Endothelial cell of umbilical vein (primary cell): ENCODE results near the gene TKT.

ENCODE experiments used
- EZH2 ChIP-seq: IDR thresholded peaks from 2 replicates; pipeline ENCODE4 v1.6.1; 2012; ENCODE audit warnings: borderline replicate concordance, low read depth, mild to moderate bottlenecking, moderate library complexity, low read length, inconsistent platforms; ENCODE audit not compliant: severe bottlenecking
- GATA2 ChIP-seq: IDR thresholded peaks from 2 replicates; pipeline ENCODE4 v1.7.0; 2011; ENCODE audit warnings: low read depth, mild to moderate bottlenecking, moderate library complexity, mixed read lengths, low read length; ENCODE audit not compliant: insufficient read length, insufficient read depth
- POLR2A ChIP-seq: IDR thresholded peaks from 2 replicates; pipeline ENCODE4 v1.6.1; 2012; ENCODE audit warnings: low read depth, mild to moderate bottlenecking, control low read depth, low read length
- POLR2AphosphoS5 ChIP-seq: IDR thresholded peaks from 2 replicates; pipeline ENCODE4 v1.6.1; 2012; ENCODE audit warnings: low read depth, mild to moderate bottlenecking, control low read depth, low read length, moderate library complexity; ENCODE audit not compliant: insufficient read depth
- TF ChIP-seq, protein P1 (sequence below), 2 donors: IDR thresholded peaks; 1 replicate in 1 of 2; 2 replicates in 1 of 2; pipeline ENCODE4 v1.5.1; 2011; ENCODE audit warnings: low read length in 2 of 2, mild to moderate bottlenecking in 2 of 2, moderate library complexity in 2 of 2, control low read depth in 1 of 2, inconsistent platforms in 1 of 2, low read depth in 1 of 2; ENCODE audit not compliant: insufficient read depth in 1 of 2; ENCODE audit errors: extremely low read depth in 1 of 2
- TF ChIP-seq, protein P2 (sequence below): IDR thresholded peaks from 2 replicates; pipeline ENCODE4 v1.6.1; 2011; ENCODE audit not compliant: insufficient read depth, insufficient read length

DNA sequence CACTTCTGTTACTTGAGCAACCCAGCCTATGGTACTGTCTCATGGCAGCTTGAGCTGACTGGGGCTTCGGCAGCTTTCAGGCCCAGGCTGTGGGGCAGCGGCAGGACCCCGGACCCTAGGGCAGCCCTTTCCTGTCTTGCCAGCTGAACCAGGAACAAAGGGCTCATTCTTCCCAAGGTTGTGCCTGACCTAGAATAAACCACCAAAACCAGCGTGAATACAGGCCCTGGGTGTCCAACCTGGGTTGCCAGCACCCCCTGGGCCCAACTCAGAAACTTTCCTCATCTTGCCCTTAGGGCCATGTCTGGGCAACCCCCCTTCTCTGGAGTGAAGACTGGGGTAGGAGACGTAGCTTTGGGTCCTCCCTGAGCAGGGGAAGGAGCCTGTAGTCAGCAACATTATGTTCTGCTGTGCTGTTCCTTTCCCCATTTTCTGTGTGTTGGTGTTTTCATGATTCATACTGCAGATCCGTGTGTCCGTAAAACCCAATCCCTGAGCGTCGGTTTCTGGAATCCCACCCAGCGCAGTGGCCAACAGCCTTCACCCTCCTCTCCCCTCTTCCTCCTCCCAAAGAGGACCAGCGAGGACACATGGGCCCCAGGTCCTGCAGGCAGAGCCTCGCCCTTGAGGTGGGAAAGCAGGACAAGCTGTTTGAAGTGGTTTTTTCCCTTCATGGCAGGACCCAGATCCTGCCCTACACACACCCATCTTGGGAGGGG lies 33.5 kb downstream of the TKT start:
- TF ChIP-seq, protein P1, sequence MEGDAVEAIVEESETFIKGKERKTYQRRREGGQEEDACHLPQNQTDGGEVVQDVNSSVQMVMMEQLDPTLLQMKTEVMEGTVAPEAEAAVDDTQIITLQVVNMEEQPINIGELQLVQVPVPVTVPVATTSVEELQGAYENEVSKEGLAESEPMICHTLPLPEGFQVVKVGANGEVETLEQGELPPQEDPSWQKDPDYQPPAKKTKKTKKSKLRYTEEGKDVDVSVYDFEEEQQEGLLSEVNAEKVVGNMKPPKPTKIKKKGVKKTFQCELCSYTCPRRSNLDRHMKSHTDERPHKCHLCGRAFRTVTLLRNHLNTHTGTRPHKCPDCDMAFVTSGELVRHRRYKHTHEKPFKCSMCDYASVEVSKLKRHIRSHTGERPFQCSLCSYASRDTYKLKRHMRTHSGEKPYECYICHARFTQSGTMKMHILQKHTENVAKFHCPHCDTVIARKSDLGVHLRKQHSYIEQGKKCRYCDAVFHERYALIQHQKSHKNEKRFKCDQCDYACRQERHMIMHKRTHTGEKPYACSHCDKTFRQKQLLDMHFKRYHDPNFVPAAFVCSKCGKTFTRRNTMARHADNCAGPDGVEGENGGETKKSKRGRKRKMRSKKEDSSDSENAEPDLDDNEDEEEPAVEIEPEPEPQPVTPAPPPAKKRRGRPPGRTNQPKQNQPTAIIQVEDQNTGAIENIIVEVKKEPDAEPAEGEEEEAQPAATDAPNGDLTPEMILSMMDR (IDR thresholded peaks at IDR 0.05; ENCODE audit: extremely low read depth in 1 of 2, insufficient read depth in 1 of 2, low read depth in 1 of 2, low read length in 2 of 2) = no peak
- peak; percentile 12 for TF ChIP-seq POLR2A
- no peak for TF ChIP-seq EZH2
- TF ChIP-seq POLR2AphosphoS5 = no peak
- TF ChIP-seq, protein P2, sequence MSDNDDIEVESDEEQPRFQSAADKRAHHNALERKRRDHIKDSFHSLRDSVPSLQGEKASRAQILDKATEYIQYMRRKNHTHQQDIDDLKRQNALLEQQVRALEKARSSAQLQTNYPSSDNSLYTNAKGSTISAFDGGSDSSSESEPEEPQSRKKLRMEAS = no peak
- no peak for TF ChIP-seq GATA2
